Measurements from ENCODE around the gene SH3BP2.

The SH3BP2 gene

GRCh38 chr4:2835978-2836377 lies 43.1 kb downstream of the SH3BP2 start:
- no peak for DNase-seq

- DNase-seq = no peak
These were observed 43.5 kb downstream of the SH3BP2 start for GRCh38 chr4:2836391-2836859.

DNA sequence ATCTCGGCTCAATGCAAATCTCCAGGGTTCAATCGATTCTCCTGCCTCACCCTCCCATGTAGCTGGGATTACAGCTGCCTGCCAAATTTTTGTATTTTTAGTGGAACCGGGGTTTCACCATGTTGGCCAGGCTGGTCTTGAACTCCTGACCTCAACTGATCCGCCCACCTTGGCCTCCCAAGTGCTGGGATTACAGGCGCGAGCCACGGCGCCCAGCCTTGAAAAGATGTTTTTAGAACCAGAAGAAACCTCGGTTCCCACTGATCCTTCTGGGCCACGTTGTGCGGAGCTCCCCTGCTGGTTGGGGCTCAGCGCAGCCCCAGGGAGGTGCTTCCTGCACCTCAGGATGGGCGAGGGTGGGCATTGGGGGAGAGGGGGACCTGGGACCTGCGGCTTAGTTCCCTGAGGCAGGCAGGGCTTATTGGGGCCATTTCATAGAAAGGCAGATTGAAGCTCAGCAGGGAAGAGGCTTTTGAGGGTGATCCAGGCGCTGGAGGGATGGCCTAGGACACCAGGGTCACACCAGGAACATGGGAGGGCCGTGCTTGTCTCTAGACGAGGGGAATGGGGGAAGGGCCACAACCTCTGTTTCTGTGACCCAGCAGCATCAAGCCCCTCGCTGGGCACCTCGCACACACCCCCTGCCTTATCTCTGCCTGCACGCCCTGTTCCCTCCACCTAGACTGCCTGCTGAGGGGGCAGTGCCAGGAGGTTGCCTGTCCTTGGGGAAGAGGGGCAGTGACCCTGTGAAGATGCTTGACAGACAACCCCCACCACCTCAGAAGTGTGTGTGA lies 44.4 kb downstream of the SH3BP2 start:
- DNase-seq = no peak

GRCh38 chr4:2837904-2838496 lies 45.1 kb downstream of the SH3BP2 start:
- peak in 2 of 4 experiments; percentile 54 to 68 for DNase-seq

GRCh38 chr4:2839060-2839459 lies 46.2 kb downstream of the SH3BP2 start:
- no peak for DNase-seq

GRCh38 chr4:2842687-2843262 lies 49.9 kb downstream of the SH3BP2 start:
- DNase-seq = no peak

GRCh38 chr4:2843263-2843940 lies 50.5 kb downstream of the SH3BP2 start, which contains the start of gene ADD1:
Gene ADD1 (plus strand): TSS chr4:2843844. CDS start chr4:2875916, 32,072 bp downstream.
- peak; percentile 91 to 97 (median 94) for DNase-seq

- no peak for DNase-seq
These were observed 51.2 kb downstream of the SH3BP2 start for GRCh38 chr4:2843941-2844584.

GRCh38 chr4:2846172-2846571 lies 53.3 kb downstream of the SH3BP2 start:
- DNase-seq = no peak

DNA sequence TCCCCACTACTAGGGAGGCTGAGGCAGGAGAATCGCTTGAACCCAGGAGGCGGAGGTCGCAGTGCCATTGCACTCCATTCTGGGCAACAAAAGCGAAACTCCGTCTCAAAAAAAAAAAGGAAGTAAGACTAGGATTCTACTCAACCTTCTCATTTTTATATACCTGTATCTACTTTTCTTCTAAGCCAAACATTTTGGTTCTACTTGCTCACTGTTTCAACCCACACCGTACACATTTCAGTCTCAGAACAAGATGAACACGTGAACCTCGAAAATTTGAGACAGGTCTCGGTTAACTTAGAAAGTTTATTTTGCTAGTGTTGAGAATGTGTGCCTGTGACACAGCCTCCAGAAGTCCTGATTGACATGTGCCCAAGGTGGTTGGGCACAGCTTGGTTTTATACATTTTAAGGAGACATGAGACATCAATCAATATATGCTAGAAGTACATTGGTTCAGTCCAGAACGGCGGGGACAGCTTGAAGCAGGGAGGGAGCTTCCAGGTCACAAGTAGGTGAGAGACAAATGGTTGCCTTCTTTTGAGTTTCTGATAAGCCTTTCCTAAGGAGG lies 54.5 kb downstream of the SH3BP2 start:
- no peak for DNase-seq

DNA sequence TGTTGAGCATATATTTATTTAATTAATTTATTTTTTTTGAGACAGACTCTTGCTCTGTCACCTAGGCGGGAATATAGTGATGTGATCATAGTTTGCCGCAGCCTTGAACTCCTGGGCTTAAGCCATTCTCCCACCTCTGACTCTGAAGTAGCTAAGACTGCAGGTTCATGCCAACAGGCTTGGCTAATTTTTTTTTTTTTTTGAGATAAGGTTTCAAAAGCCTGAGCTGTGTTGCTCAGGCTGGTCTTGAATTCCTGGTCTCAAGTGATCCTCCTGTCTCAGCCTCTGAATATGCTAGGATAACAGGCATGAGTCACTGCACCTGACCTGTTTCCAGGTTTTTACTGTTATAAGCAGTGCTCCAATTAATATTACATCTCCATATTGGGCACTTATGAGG lies 55.6 kb downstream of the SH3BP2 start:
- no peak for DNase-seq

- no peak for DNase-seq
These were observed 56.6 kb downstream of the SH3BP2 start for GRCh38 chr4:2849267-2850152.

DNA sequence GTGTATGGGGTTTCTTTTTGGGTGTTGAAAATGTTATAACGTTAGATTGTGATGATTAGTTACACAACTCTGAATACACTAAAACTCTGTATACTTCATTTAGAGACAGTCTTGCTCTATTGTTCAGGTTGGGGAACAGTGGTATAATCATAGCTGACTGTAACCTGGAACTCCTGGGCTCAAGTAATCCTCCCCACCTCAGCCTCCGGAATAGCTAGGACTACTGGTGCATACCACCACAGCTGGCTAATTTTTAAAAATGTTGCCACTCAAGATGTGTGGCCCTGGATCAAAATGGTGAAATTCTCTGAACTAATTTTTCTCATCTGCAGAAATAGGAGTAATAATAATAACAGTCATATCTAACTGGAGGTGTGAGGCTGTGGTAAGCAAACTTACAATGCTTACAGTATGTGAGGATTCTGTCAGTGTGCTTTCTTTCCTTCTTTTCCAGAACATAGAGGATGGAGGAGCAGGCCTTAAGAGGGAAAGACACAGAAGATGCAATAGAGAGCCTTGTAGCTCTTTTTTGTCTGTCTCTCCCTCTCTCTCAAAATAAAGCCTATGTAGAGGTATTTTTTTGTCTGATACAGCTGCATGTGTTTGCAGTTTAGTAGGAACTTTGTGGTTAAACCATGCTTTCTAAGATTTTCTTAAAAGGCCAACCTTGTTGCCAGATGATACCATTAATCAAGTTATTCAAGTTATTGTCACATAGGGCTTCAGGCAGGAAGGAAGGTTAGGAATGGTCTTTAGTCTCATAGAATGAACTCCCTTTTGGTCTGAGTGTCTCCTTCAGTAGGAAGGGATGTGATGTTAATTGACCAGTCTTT lies 58.3 kb downstream of the SH3BP2 start:
- DNase-seq = no peak

GRCh38 chr4:2852481-2852921 lies 59.6 kb downstream of the SH3BP2 start:
- no peak for DNase-seq

GRCh38 chr4:2855584-2855983 lies 62.7 kb downstream of the SH3BP2 start:
- no peak for DNase-seq

- DNase-seq = no peak
These were observed 63.4 kb downstream of the SH3BP2 start for GRCh38 chr4:2856266-2856665.

GRCh38 chr4:2857349-2857927 lies 64.6 kb downstream of the SH3BP2 start:
- no peak for DNase-seq

DNA sequence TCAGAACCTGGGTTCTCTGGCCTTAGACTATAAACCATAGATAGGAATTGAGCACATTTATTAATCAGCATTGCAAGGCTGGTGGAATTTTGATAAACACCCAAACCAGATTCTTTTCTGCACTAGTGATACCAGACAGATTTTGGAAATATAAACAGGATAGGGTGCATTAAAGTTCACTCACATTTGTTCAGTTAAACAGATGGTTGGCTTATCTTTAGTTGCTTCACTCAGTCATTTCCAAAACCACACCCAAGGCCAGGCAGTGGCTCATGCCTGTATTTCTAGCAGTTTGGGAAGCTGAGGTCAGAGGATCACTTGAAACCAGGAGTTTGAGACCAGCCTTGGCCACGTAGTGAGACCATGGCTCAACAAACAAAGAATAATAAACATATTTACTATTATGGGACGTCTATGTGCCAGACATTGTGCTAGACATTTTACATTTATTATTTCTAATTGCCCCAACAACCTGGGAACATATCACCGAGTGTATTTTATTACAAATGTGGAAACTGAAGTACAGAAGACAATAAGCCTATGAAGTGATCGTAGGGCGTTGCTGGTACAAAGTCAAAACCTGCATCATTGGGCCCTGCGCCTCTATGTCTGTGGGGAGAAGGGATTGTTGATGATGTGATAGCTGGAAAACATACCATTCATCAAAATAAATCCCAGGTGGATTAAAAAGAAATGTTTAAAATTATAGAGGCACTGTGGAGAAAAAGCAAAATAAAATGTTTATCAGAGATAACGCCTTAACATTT lies 65.7 kb downstream of the SH3BP2 start:
- DNase-seq = no peak

GRCh38 chr4:2859514-2859913 lies 66.6 kb downstream of the SH3BP2 start:
- no peak for DNase-seq

Data from activated naive CD4-positive, alpha-beta T cell (primary cell).